Ovary (tissue), 10 donors: ENCODE measurements around the gene KNDC1. TPM values are rescaled to one million over a fixed set of nuclear protein-coding genes. Genes with fewer than 3 reads are reported as not detected.
A peak's percentile ranks its signal among the peaks of the same experiment; 100 is the strongest.
"Not testable (repeated sequence)": the region's sequence is repeated elsewhere in the genome, so short reads cannot be mapped to it uniquely, and the experiment has no call there.

ENCODE experiments used
- DNase-seq, 5 donors: peaks; one replicate each; pipeline ENCODE4 v3.0.0-alpha.2; 2019 to 2020
- H3K27ac ChIP-seq, 2 donors: fragments of 200-600 bp; one replicate each; pipeline versions ENCODE4 v1.5.1 to v1.8.0; 2019 to 2022
- H3K27me3 ChIP-seq: fragments of 200-600 bp; one replicate; pipeline ENCODE4 v1.8.0; 2022
- H3K36me3 ChIP-seq: fragments of 200-600 bp; sonication (generic); one replicate; pipeline ENCODE4 v1.5.1; 2019
- H3K4me1 ChIP-seq: one replicate; pipeline ENCODE4 v1.8.1; 2013; ENCODE audit warnings: mild to moderate bottlenecking, moderate library complexity; ENCODE audit not compliant: insufficient read depth
- H3K4me3 ChIP-seq: fragments of 200-600 bp; sonication (generic); one replicate; pipeline ENCODE4 v1.5.1; 2017
- H3K9me3 ChIP-seq, 2 donors: fragments of 200-600 bp in 1 of 2; sonication (generic) in 1 of 2; one replicate each; pipeline versions ENCODE4 v1.5.1 to v1.8.1; 2013 to 2019; ENCODE audit warnings: mild to moderate bottlenecking in 1 of 2, moderate library complexity in 1 of 2
- EP300 ChIP-seq: sonication (generic); formaldehyde crosslinking; IDR thresholded peaks from one replicate; pipeline ENCODE4 v1.6.1; 2017; ENCODE audit warnings: antibody characterized with exemption
- POLR2A ChIP-seq: fragments of 450-650 bp; IDR thresholded peaks from one replicate; pipeline ENCODE4 v1.6.1; 2017; ENCODE audit warnings: antibody characterized with exemption, mild to moderate bottlenecking, moderate library complexity
- WGBS, 3 donors: extraction: QIAGEN DNeasy Blood & Tissue Kit in 1 of 3; methylation state at CpG; one replicate each; pipeline versions ENCODE4 v1.1.5 to v1.1.7; 2013 to 2017; 5-methylcytosine and 5-hydroxymethylcytosine counted together
- intact Hi-C, 4 donors: fragments of 100-400 bp; cut with DNase I; formaldehyde crosslinking; loops; one replicate each; pipeline versions ENCODE4 v1.11.0 to v1.15.1; 2022 to 2023
- long read RNA-seq, 3 donors: library from polyadenylated mRNA in 2 of 3; unstranded in 2 of 3; transcript quantifications; one replicate each; pipeline ENCODE4 v2.0.0 and lab custom pipeline, GENCODE V29; 2021 to 2026
- polyA plus RNA-seq, 2 donors: library from polyadenylated mRNA; stranded (reverse); fragments of 200-250 nt in 1 of 2; fragments of 350-450 nt in 1 of 2; fragmentation: Illumina TruSeq in 1 of 2; extraction: RNeasy Lipid Tissue Mini Kit (QIAGEN cat#74804) in 1 of 2; gene quantifications; one replicate each; pipeline ENCODE4 v1.2.3, GENCODE V29; 2013 to 2014
- total RNA-seq, 7 donors: library from RNA; depleted of rRNA in 2 of 7; stranded (reverse); fragments of >200 nt in 2 of 7; fragmentation: NEBNext Ultra II Directional in 3 of 7; extraction: Animal tissue kit (Norgen Biotek cat#: 25700) in 3 of 7; gene quantifications; one replicate each; pipeline versions ENCODE4 v1.1.0 to v1.2.4, GENCODE V29; 2016 to 2023
- TF ChIP-seq, protein P1 (sequence below), 3 donors: fragments of 450-650 bp in 2 of 3; fragments of 200-600 bp in 1 of 3; IDR thresholded peaks; one replicate each; pipeline versions ENCODE4 v1.5.1 to v1.8.0; 2016 to 2022; ENCODE audit warnings: antibody characterized with exemption in 3 of 3, mild to moderate bottlenecking in 1 of 3
- donor health status: DM: no; HTN: no; CAD: no; lungs with moderate emphysema.
- donor health status: DM: no; HTN: no; CAD: no.
- donor health status: Bipolar disorder and iron deficiency.
- donor health status: DM: yes; HTN: yes; CAD: no.
- donor health status: DM: no; HTN: no; CAD: no.
- donor health status: DM: yes; HTN: yes; CAD: no.

Gene KNDC1
- total RNA-seq (10 to 100 TPM in 6 of 7 donors, 1 to 10 TPM in 1; 6.7 to 34.9 (median 18.6) TPM), polyA plus RNA-seq (1 to 10 TPM in 1 of 2 donors, under 1 TPM in 1; 0.67 to 5.6 TPM)
- long read RNA-seq, donor 1, partial matches to known transcripts, result 13 of 50 reads
- long read RNA-seq, donor 1, other reads (novel, unspliced or antisense), result 33 of 50 reads
- long read RNA-seq, donor 2, partial matches to known transcripts, result 6 of 6 reads
- long read RNA-seq, donor 2, other reads (novel, unspliced or antisense), result 0 of 6 reads
- long read RNA-seq, donor 3, full-length matches to known transcripts, result 5 of 51 reads
- long read RNA-seq, donor 3, partial matches to known transcripts, result 24 of 51 reads
- long read RNA-seq, donor 3, other reads (novel, unspliced or antisense), result 22 of 51 reads

GRCh38 chr10:133159950-133160825 is at the start of gene KNDC1:
TSS of gene KNDC1 (plus strand) at chr10:133160219. CDS start at chr10:133160468, 249 bp downstream.
- no peak for TF ChIP-seq EP300
- TF ChIP-seq, protein P1, sequence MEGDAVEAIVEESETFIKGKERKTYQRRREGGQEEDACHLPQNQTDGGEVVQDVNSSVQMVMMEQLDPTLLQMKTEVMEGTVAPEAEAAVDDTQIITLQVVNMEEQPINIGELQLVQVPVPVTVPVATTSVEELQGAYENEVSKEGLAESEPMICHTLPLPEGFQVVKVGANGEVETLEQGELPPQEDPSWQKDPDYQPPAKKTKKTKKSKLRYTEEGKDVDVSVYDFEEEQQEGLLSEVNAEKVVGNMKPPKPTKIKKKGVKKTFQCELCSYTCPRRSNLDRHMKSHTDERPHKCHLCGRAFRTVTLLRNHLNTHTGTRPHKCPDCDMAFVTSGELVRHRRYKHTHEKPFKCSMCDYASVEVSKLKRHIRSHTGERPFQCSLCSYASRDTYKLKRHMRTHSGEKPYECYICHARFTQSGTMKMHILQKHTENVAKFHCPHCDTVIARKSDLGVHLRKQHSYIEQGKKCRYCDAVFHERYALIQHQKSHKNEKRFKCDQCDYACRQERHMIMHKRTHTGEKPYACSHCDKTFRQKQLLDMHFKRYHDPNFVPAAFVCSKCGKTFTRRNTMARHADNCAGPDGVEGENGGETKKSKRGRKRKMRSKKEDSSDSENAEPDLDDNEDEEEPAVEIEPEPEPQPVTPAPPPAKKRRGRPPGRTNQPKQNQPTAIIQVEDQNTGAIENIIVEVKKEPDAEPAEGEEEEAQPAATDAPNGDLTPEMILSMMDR (IDR thresholded peaks at IDR 0.05), result no peak
- no peak for TF ChIP-seq POLR2A
- peaks cover 9% of the 10 kb centered on the region for H3K4me1 ChIP-seq
- H3K27ac ChIP-seq, result peak within 1 kb of the TSS; percentile 62 to 82
- intact Hi-C loops, result no loop called here
- H3K4me3 ChIP-seq, result peak within 1 kb of the TSS; percentile 52
- H3K27me3 ChIP-seq, result no peaks in the 10 kb centered on the region
- peak; percentile 47 to 79 (median 73) for DNase-seq
- no peaks in the 10 kb centered on the region for H3K36me3 ChIP-seq
- 0 to 3% (median 1%) methylated on average over 29 to 106 of the region's 108 CpGs for WGBS, 3 donors
- H3K9me3 ChIP-seq, result no peaks in the 10 kb centered on the region

GRCh38 chr10:133110609-133111275 is 49.3 kb upstream of the KNDC1 start:
- no peak for DNase-seq
- intact Hi-C loops, result no loop called here
- TF ChIP-seq POLR2A (no peak), EP300 (no peak)
- TF ChIP-seq, protein P1 (IDR thresholded peaks at IDR 0.05), result no peak
- Histone ChIP-seq H3K27ac (no peak overlapping the region), H3K27me3 (no peaks in the 10 kb centered on the region), H3K9me3 (peaks cover 0 to 17% of the 10 kb centered on the region in 2 donors), H3K4me1 (no peaks in the 10 kb centered on the region), H3K4me3 (no peak overlapping the region), H3K36me3 (no peaks in the 10 kb centered on the region)
- 57 to 68% (median 67%) methylated on average over 5 to 6 of the region's 6 CpGs for WGBS, 3 donors

GRCh38 chr10:133111640-133112039 is 48.4 kb upstream of the KNDC1 start:
- H3K27me3 ChIP-seq, intact Hi-C loops, H3K4me3 ChIP-seq, H3K27ac ChIP-seq, DNase-seq, H3K4me1 ChIP-seq, H3K36me3 ChIP-seq: not testable (repeated sequence)
- 9 to 30% (median 29%) methylated on average over 3 to 6 of the region's 7 CpGs for WGBS, 3 donors
- peaks cover 0 to 17% of the 10 kb centered on the region in 2 donors for H3K9me3 ChIP-seq

DNA sequence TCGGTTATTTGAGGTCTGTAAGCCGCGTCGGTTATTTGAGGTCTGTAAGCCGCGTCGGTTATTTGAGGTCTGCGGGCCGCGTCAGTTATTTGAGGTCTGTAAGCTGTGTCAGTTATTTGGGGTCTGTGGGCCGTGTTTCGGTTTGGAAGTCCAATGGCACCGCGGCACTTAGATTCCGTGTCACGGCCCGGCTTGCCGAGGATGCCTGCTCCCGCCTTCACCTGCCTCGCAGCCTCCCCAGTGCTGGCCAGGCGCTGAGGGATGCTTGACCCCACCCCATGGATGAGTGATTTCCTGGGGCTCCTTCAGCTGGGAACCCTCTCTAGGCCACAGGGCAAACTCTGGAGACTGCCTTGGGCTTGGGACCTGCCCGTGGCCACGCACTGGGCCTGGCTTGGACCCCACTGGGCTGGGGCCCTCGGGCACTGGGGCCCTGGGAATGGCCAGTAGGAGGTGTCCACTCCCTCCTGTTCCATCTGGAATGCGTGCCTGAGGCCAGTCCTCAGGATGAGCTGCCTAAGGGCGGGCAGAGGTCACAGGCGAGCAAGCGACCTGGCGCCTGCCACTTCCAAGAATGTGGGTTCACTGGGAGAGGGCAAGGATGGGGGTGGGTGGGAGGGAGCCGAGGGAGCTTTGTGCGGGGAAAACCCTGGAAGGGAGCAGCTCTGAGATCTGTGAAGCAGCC is 46.7 kb upstream of the KNDC1 start:
- DNase-seq, result no peak
- no peak overlapping the region for H3K4me3 ChIP-seq
- H3K4me1 ChIP-seq, result no peaks in the 10 kb centered on the region
- no peaks in the 10 kb centered on the region for H3K27me3 ChIP-seq
- H3K27ac ChIP-seq, result no peak overlapping the region
- no peak for TF ChIP-seq POLR2A
- TF ChIP-seq EP300, result no peak
- TF ChIP-seq, protein P1 (IDR thresholded peaks at IDR 0.05), result no peak
- H3K36me3 ChIP-seq, result no peaks in the 10 kb centered on the region
- 91 to 92% (median 91%) methylated on average over 29 to 31 of the region's 31 CpGs for WGBS, 3 donors
- peaks cover 0 to 12% of the 10 kb centered on the region in 2 donors for H3K9me3 ChIP-seq
- intact Hi-C loops, result no loop called here
